HG02642 (cell line): Measurements from ENCODE around the gene TRPM2.

Experiments
- ATAC-seq: cut with Tn5 transposase; IDR thresholded peaks from one replicate; pipeline ENCODE4 v1.9.1; 2021; ENCODE audit warnings: mild to moderate bottlenecking; ENCODE audit not compliant: unreplicated experiment, poor library complexity

TRPM2 gene

GRCh38 chr21:44321846-44322450 is 31.5 kb upstream of the TRPM2 start:
- ATAC-seq, result no peak

GRCh38 chr21:44322621-44323325 is 30.6 kb upstream of the TRPM2 start:
- ATAC-seq, result no peak

DNA sequence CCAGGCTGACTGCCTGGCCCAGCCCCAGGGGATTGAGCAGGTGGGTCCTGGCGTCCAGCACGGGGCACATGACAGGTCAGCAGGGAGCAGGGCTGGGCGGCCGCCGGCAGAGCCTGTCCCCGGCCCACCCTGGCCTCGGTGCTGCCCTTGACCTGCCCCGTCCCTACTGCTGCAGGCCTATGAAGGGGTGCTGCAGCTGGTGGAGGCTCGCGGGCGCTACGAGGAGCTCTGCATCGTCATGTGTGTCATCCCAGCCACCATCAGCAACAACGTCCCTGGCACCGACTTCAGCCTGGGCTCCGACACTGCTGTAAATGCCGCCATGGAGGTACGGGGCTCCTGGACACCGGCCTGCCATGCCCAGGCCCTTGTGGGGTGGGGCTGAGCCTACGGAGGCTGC is 29.8 kb upstream of the TRPM2 start:
- ATAC-seq, result no peak

DNA sequence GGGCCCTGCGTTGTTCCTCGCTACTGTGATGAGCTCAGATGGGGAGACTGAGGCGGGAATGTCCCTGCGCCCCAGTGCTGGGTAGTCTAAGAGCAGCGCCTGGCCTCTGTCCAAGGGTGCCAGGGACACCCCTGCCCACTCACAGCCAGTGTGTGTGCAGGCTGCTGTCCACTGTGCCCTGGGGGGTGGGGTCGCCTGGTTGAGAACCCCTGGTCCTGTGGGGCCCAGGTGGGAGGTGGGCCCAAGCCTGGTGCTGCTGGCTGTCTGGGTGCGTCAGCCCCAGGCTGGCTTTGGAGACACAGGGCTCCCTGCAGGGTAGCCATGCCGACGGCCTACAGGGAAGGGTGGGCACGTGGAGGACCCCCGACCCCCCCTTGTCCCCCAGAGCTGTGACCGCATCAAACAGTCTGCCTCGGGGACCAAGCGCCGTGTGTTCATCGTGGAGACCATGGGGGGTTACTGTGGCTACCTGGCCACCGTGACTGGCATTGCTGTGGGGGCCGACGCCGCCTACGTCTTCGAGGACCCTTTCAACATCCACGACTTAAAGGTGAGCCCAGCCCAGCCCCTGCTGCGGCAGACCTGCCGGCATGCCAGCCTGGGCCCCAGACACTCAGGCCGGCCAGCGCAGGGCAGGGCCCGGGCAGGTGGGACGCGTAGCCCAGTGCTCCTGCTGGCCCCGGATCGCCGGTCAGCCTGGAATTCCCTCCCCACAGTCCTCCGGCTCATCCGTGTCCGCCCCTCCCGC is 29.1 kb upstream of the TRPM2 start:
- ATAC-seq, result no peak

DNA sequence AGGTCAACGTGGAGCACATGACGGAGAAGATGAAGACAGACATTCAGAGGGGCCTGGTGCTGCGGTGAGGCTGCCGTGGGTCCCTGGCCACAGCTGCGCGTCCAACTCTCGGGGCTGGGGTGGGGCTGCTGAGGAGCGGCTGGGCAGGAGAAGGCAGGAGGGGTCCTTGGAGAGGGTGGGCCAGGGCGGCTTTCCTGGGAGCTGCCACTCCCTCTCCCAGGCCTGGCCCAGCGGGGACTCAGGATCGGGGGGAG is 28.6 kb upstream of the TRPM2 start:
- ATAC-seq, result no peak

- ATAC-seq, result no peak
These were observed 27.8 kb upstream of the TRPM2 start for GRCh38 chr21:44325386-44326271.

DNA sequence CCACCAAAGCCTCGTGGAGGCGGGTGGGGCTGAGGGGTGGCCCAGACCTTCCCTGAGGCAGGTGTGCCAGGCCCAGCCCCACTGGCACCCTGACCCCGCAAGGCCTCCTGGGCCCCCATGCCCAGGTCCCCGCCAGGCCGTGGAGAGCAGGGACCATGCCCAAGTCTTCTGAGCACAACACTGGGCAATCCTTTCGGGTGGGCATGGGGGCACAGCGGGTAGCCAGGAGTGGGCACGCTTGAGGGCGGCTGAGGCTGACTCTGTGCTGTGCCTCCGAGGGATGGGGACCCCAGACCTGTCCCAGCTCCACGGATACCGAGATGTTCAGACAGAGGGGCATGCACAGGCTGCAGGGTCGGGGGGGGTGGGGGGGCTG is 27.2 kb upstream of the TRPM2 start:
- no peak for ATAC-seq

GRCh38 chr21:44326716-44327602 is 26.5 kb upstream of the TRPM2 start:
- no peak for ATAC-seq

GRCh38 chr21:44327603-44327974 is 25.8 kb upstream of the TRPM2 start:
- ATAC-seq, result no peak

- no peak for ATAC-seq
These were observed 25.1 kb upstream of the TRPM2 start for GRCh38 chr21:44328242-44328895.

DNA sequence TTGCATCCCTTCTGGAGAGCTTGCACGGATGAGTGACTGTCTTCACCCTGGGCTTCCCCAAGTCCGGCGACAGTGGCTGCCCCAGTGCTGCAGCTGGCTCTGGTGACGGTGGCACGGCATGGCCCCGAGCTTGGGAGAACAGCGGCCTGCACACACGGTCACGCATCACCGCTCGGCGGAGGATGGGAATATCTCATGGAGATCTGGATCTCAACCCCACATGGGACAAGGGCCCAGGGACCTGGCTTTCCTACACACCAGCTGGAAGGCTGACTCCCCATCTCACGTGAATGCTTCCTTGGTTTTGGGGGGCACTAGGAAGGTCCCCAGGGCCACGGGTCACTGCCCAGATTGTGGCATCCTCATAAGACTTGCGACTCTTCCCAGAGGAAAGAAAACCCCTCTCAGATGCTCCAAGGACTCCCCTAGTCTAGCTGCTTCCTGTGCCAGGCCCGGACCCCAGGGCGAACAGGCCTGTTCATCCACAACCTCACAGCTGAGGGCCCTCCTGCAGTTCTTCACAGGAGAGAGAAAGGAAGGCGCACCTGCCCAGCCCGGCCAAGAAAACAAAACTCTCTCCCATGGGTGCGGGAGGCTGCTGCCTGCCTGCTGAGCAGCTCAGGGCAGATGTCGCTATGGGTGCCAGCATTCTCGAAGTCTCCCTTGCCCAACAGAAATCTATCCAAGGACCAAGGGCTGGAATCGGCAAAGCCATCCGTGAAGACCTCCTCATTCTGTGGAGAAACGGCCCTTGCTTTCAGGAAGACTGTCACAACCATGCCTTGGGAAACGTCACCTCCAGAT is 24.1 kb upstream of the TRPM2 start:
- ATAC-seq, result no peak

- no peak for ATAC-seq
These were observed 23.3 kb upstream of the TRPM2 start for GRCh38 chr21:44329971-44330681.

GRCh38 chr21:44330698-44331097 is 22.7 kb upstream of the TRPM2 start:
- ATAC-seq, result no peak

DNA sequence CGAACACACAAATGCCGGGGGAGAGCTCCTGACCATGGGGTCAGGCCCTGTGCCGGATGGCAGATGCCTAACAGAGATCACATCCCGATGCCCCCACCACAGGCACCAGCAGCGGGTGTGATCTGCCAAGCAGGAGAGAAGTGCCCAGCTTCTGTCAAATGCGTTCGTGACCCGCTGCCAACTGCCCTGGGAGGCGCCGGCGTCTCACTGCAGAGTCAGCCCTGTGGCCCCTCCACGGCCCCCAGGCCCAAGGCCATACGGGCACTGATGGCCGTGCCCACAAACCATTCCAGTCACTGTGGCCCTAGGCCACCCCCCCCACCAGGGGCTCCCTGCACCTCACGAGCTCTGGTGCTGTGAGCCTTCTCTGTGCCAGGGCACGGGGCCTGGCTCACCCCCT is 22.2 kb upstream of the TRPM2 start:
- no peak for ATAC-seq

GRCh38 chr21:44331650-44332307 is 21.6 kb upstream of the TRPM2 start:
- no peak for ATAC-seq

DNA sequence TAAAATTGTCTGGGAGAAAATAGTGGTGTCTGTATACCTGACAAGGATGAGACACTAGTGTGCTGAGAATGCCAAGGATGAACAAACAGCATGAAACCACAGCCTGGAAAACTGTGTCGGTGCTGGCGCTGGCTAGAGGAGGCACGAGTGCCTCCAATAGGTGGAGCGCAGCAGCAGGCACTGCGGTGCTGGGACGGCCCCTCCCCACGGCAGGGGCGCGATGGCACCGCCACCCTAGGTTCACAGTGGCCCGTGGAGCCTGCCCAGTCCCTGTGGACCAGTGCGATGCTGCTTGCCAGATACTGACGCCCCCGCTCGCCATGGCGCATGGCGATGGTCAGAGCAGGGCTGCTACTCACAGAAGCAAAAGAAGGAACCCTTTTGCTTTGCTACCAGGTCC is 21.0 kb upstream of the TRPM2 start:
- ATAC-seq, result no peak

GRCh38 chr21:44332965-44333364 is 20.5 kb upstream of the TRPM2 start:
- ATAC-seq, result no peak
